Activated CD8-positive, alpha-beta memory T cell treated with anti-CD3 and anti-CD28 coated beads, Interleukin-2, amount 50 U/mL, for 24 hours (primary cell): ENCODE measurements around the gene SPOCK1.
"Not testable (repeated sequence)": the region's sequence is repeated elsewhere in the genome, so short reads cannot be mapped to it uniquely, and the experiment has no call there.

ENCODE experiments used
- DNase-seq: peaks from one replicate; pipeline ENCODE4 v3.0.0-alpha.2; 2020; ENCODE audit errors: extremely low read depth

The SPOCK1 gene

DNA sequence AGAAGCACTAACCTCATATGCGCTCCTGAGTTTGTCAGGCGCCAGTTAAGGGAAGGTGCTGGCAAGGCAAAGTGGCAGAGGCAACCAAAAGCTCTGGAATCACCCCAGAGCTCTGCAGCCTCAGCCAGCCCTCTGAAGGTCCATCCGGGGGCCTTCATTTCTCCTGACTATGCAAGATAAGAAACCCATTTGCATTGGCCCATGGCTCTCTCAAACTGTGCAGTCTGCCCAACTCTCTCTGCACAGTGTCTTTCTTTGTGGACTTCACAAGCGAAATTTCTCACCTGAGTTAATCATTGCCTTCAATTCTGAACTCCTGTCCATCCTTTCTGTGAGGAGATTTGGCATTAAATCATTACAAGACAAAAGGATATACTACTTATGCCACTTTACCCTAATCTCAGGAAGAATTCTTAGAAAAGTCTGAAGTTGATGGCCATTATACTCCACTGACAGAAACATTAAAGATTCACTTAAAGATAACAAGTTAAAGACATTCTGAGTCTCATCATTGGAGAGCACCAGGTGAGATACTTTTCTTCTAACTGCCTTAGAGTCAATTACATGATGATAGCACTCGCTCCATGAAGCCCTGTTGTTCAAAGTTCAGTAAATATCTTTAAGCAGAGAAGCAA lies 235.6 kb downstream of the SPOCK1 start:
- DNase-seq = no peak

DNA sequence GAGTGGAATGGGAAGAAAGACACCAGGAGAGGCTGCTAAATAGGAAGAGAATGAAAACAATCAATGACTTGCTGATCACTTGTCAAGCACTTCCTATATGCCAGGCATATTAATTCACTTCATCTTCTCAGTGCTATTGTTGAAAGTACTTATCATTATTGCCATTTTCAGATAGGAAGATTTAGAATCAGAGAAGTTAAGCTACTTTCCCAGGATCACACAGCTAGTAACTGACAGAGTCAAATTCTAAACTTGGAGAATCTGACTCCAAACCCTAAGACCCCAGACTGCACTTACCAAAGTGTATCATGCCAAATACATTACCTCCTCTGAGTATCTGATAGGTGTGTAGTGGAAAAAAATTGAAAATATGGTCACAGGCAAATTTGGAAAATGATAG lies 236.3 kb downstream of the SPOCK1 start:
- no peak for DNase-seq

DNA sequence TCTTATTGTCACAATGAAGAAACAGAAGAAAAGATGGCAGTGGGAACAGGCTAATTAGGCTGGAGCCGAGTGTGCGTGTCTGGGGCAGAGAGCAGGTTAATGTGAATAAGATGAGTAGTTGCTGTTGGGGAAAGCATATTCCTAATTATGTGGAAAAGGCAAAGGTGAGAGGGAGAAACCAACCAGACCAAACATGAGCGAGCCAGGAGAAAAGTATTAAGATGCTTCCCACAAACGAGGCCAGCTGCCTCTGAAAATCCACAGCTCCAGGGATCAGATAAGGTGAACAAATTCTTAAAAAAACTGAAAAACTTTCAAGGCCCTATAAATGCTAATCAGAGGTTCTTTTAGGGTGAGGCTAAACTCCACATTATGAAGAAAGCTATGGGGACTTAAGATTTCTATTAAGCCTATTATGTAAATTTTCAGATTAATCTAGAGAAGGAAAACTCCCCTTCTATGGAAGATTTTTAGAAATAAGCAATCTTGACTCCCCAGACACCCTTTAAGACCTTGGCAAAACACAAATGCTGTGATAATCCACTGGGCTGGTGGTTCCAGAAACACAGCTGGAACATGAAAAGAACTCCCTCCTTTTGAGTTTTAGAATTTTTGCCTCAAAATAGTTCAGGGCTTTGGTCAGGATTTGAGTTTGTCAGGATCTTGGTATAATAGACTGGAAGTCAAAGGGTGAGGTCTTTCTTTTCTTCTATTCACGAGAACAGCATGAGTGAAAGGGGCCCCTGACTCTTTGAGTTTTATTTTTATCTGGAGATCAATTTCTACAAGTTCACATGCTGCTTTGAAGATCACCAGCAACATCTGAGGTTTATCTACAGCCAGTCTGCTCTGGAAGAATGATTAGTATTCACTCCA lies 238.1 kb downstream of the SPOCK1 start:
- DNase-seq = no peak

DNA sequence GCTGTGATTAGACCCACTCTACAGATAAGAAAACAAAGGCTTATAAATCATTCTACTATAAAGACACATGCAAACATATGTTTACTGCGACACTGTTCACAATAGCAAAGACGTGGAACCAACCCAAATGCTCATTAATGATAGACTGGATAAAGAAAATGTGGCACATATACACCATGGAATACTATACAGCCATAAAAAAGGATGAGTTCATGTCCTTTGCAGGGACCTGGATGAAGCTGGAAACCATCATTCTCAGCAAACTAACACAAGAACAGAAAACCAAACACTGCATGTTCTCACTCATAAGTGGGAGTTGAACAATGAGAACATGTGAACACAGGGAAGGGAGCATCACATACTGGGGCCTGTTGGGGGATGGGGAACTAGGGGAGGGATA lies 240.0 kb downstream of the SPOCK1 start:
- not testable (repeated sequence) for DNase-seq

DNA sequence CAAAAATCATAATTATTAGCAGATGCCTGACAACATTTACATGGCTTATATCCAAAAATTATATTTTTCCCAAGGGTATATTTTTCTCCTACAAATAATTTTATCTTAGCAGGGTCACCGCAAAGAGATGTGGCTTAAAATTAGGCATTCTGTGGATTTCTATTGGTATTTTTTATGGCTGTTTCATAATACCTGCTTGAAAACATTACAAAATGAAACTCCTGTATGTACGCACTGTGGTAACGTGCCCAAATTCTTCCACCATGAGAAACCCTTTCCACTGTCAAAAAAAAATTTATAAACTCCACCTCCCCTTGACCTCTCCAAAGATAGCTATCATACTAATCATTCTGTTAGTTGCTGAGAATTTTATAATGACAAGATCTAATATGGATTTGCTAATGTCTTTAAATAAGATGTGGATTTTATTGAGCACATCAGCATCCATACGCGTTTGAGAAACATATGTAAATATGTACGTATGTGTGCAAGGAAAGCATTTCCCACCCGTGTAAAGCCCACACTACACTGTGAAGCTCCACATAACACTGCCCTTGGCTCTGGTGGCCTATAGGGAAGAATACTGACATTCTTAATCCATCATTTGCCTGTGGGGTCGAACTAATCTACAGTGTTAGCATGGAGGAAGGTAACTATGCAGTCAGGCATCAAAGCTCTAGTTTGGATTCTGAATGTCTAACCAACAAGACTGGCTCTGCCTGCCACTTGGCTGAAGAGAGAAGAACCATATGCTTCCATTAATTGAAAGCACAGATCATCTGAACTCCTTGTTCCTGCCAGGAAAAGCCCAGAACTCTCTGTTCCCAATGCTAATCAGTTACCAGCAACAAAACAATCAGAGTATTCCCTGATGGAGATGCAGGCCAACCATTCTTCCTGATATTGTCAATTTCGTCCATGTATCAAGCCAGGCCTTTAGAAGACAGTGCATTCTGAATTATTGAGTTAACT lies 244.7 kb downstream of the SPOCK1 start:
- DNase-seq = no peak

DNA sequence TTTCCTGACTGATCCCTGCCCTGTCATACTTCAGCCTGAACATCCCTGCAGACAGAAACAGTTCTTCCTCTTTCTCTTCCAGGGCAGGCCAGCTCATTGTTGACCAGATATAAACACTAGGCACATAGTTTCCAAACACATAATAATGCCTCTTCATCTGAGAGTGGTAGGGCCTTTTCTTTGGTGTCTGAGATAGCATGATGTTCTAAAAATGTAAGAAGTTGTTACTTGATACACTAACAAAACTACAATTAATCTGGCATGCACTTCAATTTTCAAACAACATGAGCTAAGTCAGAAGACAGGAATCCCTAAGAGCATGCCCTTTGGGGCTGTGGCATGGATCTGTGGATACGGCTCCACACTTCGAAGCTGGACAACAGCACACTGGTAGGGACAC lies 246.6 kb downstream of the SPOCK1 start:
- no peak for DNase-seq

DNA sequence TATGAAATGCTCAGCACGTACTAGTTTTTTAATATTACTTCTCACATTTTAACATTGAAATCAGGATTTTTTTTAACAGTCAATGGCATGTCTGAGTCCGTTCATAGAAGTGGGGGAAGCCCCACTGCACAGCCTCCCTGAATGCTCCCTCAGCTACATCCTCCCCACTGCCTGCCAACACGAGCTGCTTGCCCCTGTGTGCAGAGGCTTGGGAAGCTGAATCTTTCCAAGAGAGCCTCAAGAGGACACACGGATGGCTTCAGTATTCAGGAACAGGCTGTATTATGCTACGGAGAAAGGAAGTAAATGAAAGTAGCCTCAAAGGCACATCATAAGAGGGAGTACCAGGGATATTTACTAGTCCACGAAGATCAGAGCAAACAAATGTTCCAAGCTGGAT lies 248.7 kb downstream of the SPOCK1 start:
- DNase-seq = no peak

DNA sequence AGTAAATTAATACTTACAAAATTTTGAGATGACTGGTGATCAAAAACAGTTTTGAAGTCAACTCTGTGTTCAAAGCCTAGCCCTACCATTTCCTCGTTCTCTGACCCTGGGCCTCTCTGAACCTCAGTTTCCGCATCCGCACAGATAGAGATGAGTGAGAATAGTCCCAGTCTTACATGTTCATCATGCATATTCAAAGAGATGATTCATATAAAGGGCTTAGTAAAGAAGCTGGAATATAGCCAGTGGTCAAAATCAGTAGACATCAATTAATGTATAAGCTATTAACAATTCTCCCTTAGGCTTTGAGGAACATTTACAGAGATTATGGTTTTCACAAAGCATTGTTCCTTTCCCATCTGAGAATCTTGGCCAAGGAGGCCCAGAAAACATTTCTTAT lies 250.6 kb downstream of the SPOCK1 start:
- no peak for DNase-seq

GRCh38 chr5:137245438-137245837 lies 253.7 kb downstream of the SPOCK1 start:
- no peak for DNase-seq

GRCh38 chr5:137240285-137240684 lies 258.8 kb downstream of the SPOCK1 start:
- DNase-seq = no peak

GRCh38 chr5:137236849-137237507 lies 262.1 kb downstream of the SPOCK1 start:
- DNase-seq = no peak

GRCh38 chr5:137236252-137236651 lies 262.9 kb downstream of the SPOCK1 start:
- no peak for DNase-seq

GRCh38 chr5:137234973-137235943 lies 263.9 kb downstream of the SPOCK1 start:
- no peak for DNase-seq

DNA sequence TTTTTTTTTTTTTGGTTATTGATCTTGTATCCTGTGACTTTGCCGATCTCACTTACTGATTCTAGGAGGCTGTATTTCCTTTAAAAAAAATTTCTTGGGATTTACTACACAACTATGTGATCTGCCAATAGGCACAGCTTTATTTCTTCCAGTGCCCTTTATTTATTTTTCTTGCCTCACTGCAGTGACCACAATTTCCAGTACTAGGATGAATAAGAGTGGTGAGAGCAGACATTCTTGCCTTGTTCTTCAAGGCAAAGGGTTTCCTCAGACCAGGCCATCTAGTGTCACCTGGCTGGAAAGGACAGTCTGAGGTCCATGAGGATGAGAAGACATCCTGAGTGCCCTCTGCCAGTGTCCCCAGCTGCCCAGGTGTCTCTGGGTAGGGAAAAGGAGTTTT lies 265.4 kb downstream of the SPOCK1 start:
- no peak for DNase-seq

- not testable (repeated sequence) for DNase-seq
Observed at GRCh38 chr5:137233304-137233703, 265.8 kb downstream of the SPOCK1 start.

DNA sequence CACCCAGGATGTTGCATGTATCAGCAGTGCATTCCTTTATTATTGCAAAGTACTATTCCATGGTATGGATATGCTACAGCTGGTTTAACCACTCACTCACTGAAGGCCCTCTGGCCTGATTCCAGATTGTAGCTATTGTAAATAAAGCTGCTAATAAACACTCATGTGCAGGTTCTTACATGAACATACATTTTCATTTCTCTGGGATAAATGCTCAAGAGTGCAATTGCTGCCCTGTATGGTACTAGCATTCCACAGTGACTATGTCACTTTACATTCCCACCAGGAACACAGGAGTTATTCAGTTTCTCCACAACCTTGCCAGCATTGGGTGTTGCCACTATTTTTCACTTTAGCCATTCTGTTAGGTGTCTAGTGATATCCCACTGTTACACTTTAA lies 267.6 kb downstream of the SPOCK1 start:
- DNase-seq = no peak

DNA sequence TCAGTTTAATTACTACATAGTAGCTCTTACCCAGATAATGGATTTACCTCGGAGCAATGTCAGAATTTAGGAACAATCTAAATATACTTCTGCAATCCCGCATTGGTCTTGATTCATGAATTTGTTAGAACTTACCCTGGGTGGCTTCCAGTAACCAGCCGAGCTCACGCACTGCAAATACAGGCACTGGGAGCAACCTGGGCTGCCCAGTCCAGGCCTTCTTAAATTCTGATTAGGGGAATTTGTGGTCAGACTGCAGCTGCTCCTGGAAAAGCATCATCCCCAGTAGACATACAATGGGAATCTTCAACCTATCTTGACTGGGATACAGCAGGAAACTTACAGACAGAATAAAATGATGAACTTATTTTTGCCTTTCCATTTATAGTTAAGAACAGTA lies 270.3 kb downstream of the SPOCK1 start:
- no peak for DNase-seq

- no peak for DNase-seq
Observed at GRCh38 chr5:137226081-137226480, 273.0 kb downstream of the SPOCK1 start.

DNA sequence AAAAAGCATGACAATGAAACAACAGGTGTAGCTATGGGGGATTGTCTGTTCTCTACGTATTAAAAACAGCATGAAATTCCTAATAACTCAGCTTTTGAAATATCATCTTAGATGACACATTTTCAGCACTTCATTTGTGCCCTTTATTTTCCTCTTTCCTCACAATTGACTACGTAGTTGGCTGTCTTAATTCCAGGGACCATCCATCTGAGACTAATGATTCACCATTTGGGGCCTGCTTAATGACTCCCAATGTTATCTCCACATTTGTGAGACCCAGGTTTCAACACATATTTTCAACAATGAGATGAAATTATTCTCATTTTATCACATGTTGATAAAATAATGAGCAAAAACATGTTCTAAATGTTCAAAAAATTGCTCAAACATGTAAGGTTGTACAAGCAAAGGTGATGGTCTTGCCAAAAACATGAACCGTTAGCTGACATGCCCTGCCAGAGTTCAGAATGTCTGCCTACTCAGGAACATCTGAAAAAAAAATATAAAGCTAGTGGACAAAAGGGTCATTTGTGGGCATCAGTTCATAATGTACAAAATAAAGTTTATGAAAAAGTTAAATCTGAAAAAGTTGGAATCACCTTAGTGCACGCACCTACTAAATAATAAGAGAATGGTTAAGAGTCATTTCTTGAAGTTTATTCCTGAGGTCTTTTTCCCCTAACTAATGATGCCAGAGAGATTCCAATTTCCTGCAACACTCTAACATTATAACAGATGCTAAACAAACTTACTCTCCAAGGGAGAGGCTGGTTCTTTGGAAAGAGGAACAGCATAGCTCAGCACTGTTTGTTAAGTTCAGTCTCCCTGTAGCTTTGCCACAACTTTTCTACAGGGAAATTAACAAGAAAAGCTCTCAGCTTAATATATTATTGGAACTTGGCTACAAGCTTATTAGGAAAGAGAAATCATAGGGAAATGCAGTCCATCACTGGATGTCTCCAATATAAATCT lies 275.5 kb downstream of the SPOCK1 start:
- no peak for DNase-seq
